SHP77 (cell line): Measurements from ENCODE around the gene PLXNA1.

Experiments used
- DNase-seq, 2 experiments: peaks; one replicate each; lab custom pipeline; 2025; lab: John Stamatoyannopoulos, UW

Gene PLXNA1

GRCh38 chr3:127002195-127003174 lies 19.6 kb downstream of the PLXNA1 start:
- DNase-seq = no peak

- no peak for DNase-seq
Observed at GRCh38 chr3:127003175-127003555, 20.2 kb downstream of the PLXNA1 start.

DNA sequence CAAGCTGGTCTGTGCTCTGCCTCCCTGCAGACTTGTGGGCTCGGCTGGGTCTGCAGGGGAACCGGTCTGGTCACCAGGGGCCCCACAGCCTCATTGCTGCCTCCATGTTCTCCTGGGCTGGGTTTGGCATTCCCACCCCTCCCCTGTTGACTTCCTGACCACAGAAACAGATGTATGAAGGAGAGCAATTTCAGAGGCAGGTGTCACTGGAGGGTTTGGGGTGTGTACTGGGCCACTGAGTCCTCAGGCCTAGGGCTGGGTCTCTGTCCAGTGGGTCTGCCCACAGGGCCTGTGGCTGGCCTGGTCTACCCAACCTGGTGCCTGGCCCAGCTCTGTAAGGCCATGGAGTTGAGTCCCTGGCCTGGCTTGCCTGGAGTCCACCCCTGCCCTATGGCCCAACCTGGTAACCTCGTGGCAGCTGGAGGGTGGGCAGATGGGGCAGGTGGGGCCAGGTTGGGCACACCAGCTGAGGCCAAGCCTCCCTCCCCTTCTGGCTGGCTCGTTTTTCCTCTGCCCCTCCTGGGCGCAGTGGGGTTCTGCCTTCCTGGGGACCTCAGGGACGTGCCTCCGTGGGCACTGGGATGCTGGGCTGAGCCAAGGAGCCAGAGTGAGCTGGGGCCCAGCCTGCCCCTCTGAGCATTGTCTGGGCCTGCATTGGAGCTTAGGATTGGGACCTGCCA lies 20.8 kb downstream of the PLXNA1 start:
- DNase-seq = no peak

DNA sequence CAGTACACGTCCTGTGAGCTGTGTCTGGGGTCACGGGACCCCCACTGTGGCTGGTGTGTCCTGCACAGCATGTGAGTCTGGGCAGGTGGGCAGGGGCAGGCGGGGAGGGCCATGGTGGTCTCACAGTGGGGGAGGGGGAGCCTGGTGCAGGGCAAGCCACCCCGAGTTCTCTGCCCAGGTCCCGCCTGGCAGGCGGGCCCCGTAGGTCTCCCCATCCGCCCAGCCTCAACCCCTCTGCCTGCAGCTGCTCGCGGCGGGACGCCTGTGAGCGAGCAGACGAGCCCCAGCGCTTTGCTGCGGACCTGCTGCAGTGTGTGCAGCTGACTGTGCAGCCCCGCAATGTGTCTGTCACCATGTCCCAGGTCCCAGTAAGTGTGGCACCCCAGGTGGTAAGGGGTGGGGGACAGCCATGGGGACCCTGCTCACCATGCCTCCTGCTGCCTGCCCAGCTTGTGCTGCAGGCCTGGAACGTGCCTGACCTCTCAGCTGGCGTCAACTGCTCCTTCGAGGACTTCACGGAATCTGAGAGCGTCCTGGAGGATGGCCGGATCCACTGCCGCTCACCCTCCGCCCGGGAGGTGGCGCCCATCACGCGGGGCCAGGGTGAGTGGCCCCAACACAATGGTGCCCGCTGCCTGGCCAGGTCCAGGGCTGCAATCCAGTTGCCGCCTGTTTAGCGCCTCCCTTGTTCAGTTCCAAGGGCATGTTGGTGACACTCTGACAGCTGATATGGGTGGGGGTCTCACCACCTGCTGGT lies 21.9 kb downstream of the PLXNA1 start:
- DNase-seq = no peak

GRCh38 chr3:127005864-127006500 lies 23.1 kb downstream of the PLXNA1 start:
- no peak for DNase-seq

GRCh38 chr3:127006781-127007436 lies 24.0 kb downstream of the PLXNA1 start:
- no peak for DNase-seq

DNA sequence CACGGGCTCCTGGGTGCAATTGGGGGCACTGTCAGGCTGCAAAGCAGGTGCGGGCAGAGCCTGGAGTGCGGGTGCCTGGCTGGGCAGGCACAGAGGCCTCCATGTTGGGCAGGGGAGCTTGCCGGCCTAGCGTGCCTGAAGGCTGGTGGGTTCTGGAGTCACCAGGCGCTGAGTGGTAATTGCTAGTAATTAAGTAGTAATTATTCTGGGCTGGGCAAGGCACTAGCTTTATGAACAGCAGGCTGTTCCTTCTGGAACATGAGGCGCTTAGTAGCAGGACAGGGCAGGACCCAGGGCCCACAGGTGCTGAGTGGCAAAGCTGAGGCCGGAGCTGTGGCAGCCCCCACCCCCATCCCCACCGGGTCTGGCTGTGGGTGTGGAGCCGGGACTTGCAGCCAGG lies 25.3 kb downstream of the PLXNA1 start:
- DNase-seq = no peak

DNA sequence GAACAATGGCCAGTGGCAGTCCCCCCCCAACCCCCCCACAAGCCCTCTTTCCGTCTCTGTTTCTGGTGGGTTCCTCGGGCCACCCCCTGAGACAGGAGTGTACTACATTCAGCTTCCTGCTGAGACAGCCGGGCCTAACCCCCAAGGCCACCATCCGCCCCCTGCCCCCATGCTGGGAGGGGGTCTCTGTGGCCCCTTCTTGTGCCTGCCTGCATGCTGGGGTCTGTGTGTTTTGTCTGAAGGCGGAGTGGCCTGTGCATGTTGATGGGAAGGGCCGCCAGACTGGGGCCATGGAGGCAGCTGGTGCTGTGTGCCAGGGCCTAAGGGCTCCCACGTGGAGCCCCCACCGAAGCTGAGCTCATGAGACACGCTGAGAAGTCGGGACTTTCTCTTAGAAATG lies 26.6 kb downstream of the PLXNA1 start:
- no peak for DNase-seq

DNA sequence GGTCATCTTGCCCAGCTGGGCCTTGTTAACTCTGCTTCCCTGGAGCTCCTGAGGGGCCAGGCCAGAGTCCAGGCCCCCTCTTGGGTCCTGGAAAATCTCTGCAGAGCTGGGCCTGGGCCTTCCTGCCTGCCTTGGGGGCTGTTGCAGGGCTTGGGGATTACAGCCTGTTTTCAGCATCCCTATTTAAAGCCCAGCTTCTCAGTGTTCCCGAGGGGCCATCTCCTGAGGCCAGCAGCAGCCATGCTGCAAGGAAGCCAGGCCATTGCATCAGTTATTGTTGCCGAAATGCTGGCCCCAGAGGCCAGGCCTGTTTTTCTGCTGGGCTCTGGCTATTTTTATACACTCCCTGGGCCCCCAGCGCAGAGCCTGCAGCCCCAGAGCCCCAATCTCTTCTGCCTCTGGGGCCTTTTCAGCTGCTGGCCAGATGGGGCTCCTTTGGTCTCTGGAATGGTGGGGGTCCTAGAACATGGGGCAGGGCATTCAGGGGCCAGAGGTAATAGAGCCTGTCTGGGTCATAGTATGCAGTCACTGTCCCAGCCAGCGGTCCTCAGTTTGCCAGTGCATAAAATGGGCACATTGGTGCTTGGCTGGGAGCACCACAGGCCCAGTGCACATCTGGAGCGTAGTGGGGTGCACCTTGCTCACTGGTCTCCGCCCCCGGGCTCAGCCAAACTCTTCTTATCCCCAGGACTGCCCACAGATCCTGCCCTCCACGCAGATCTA lies 28.5 kb downstream of the PLXNA1 start:
- DNase-seq = no peak

- DNase-seq = no peak
Observed at GRCh38 chr3:127012091-127012490, 29.2 kb downstream of the PLXNA1 start.

GRCh38 chr3:127013181-127013580 lies 30.3 kb downstream of the PLXNA1 start:
- no peak for DNase-seq

- DNase-seq = no peak
Observed at GRCh38 chr3:127013758-127014535, 31.0 kb downstream of the PLXNA1 start.

- no peak for DNase-seq
Observed at GRCh38 chr3:127014536-127015281, 31.8 kb downstream of the PLXNA1 start.

DNA sequence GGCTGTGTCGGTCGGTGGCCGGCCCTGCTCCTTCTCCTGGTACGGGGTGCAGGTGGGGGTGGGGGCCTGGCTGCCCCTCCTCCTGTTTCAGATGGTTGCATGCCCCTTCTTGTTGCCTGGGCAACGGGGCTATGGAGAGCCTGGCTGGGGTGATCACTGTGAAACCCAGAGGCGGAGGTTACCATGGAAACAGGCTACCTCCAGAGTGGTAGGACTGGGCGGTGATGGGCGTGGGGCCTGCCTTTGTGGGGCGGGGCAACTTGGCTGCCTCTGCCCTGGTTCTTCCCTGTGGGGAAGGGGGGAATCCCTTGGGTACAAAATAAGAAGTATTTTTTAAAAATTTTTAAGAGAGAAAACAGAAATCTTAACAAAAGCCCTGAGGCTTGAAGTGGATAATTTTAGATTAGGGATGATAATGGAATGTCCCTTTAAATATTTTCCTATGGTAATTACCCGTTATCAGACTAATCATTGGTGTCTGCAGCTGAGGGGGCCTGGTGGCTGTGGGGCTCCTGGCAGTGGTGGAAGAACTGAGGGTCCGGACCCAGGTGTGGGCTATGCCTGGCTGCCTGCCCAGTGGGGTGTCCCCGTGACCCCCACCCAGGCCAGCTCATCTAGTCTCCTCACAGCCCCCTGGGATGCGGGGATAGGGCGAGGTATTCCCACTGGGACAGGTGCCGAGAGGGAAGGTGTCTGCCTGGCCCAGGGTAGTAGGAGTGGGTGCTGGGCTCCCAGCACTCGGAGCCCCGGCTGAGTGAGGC lies 32.5 kb downstream of the PLXNA1 start:
- DNase-seq = no peak

DNA sequence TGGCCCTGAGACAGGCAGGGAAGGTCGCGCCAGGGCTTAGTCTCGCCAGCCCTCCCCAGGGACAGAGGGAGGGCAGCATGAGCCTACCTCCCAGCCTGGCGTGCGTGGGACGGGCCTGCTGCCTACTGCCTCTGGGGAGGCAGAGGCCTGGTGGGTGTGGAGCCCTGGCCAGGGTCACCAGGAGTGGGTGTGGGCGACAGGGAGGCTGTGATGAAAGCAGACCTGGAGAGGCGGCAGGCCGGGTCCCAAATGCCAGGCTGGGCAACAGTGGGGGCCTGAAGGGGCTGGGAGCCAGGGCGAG lies 33.1 kb downstream of the PLXNA1 start:
- no peak for DNase-seq

DNA sequence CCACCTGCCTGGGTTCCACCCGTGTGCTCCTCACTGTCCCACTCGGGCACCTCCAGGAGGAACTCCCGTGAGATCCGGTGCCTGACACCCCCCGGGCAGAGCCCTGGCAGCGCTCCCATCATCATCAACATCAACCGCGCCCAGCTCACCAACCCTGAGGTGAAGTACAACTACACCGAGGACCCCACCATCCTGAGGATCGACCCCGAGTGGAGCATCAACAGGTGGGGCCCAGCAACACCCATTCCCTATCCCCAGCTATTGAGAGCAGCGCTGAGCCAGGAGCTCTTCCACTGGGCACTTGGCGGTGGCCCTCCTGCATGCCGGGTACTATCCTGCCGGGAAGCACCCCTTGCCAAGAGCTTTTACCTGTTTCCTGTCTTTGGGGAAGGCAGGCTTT lies 33.5 kb downstream of the PLXNA1 start:
- no peak for DNase-seq

DNA sequence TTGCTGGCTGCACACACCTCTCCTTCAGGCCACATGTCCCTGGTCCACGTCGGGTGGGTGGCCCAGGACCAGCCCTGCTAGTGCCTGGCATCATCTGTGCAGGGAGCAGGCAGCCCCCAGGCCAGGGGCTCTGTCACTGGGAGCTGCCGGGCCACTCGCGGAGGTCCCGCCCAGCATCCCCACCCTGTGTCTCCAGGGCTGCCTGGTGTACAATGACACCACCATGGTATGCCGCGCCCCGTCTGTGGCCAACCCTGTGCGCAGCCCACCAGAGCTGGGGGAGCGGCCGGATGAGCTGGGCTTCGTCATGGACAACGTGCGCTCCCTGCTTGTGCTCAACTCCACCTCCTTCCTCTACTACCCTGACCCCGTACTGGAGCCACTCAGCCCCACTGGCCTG lies 34.3 kb downstream of the PLXNA1 start:
- no peak for DNase-seq

- DNase-seq = no peak
Observed at GRCh38 chr3:127017781-127018180, 34.9 kb downstream of the PLXNA1 start.

DNA sequence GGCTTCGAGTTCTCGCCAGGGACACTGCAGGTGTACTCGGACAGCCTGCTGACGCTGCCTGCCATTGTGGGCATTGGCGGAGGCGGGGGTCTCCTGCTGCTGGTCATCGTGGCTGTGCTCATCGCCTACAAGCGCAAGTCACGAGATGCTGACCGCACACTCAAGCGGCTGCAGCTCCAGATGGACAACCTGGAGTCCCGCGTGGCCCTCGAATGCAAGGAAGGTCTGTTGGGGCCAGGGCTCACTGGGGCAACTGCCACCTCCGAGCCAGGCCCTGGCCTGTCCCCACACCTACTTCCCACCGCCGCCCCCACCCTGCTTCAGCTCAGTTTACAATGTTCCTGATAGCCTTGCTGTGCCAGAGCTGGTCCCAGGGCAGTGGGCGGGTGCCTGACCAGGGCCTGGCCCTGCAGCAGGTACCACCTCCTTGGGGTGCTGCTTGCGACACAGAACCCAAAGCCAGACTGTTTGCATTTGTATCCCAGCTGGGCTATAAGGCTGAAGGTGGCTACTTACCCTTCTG lies 35.5 kb downstream of the PLXNA1 start:
- DNase-seq = no peak
